ENCODE data around the gene IL17C.

GRCh38 chr16:88601313-88602036 is 36.9 kb upstream of the IL17C start:
- TF ChIP-seq, protein P1, sequence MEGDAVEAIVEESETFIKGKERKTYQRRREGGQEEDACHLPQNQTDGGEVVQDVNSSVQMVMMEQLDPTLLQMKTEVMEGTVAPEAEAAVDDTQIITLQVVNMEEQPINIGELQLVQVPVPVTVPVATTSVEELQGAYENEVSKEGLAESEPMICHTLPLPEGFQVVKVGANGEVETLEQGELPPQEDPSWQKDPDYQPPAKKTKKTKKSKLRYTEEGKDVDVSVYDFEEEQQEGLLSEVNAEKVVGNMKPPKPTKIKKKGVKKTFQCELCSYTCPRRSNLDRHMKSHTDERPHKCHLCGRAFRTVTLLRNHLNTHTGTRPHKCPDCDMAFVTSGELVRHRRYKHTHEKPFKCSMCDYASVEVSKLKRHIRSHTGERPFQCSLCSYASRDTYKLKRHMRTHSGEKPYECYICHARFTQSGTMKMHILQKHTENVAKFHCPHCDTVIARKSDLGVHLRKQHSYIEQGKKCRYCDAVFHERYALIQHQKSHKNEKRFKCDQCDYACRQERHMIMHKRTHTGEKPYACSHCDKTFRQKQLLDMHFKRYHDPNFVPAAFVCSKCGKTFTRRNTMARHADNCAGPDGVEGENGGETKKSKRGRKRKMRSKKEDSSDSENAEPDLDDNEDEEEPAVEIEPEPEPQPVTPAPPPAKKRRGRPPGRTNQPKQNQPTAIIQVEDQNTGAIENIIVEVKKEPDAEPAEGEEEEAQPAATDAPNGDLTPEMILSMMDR (IDR thresholded peaks at IDR 0.05) = no peak
- no peak for TF ChIP-seq POLR2A (IDR thresholded peaks at IDR 0.05)

All from testis (tissue), 2 donors.